Endodermal cell (in vitro differentiated cells): ENCODE data around the gene MANSC4. TPM values are rescaled to one million over a fixed set of nuclear protein-coding genes. Genes with fewer than 3 reads are reported as not detected.

Experiments
- DNase-seq: peaks from one replicate; pipeline ENCODE4 v3.0.0-alpha.2; 2017
- H3K27ac ChIP-seq: 2 replicates; pipeline ENCODE4 v1.5.1; 2013; ENCODE audit warnings: mild to moderate bottlenecking, low read depth, low read length, moderate library complexity
- H3K27me3 ChIP-seq: 2 replicates; pipeline ENCODE4 v1.6.1; 2013; ENCODE audit warnings: mild to moderate bottlenecking, low read length, moderate library complexity; ENCODE audit not compliant: insufficient read depth, control insufficient read depth, poor library complexity, severe bottlenecking
- H3K36me3 ChIP-seq: 2 replicates; pipeline ENCODE4 v1.7.0; 2013; ENCODE audit warnings: mild to moderate bottlenecking, low read length, moderate library complexity; ENCODE audit not compliant: control insufficient read depth, insufficient read depth
- H3K4me1 ChIP-seq: one replicate; pipeline ENCODE4 v1.7.0; 2013; ENCODE audit warnings: low read length; ENCODE audit not compliant: control insufficient read depth, insufficient read depth
- H3K4me3 ChIP-seq: 2 replicates; pipeline ENCODE4 v1.5.1; 2013; ENCODE audit warnings: mild to moderate bottlenecking, low read length, moderate library complexity
- H3K9ac ChIP-seq: 2 replicates; pipeline ENCODE4 v1.6.1; 2013; ENCODE audit warnings: mild to moderate bottlenecking, low read length, moderate library complexity; ENCODE audit not compliant: poor library complexity, severe bottlenecking; ENCODE audit errors: extremely low read depth
- H3K9me3 ChIP-seq: 2 replicates; pipeline ENCODE4 v1.6.1; 2013; ENCODE audit warnings: mild to moderate bottlenecking, low read length, moderate library complexity; ENCODE audit not compliant: control insufficient read depth
- H3K27ac Mint-ChIP-seq: 2 replicates; pipeline ENCODE4 v1.8.0; 2020; ENCODE audit warnings: mixed read lengths
- H3K27me3 Mint-ChIP-seq: 2 replicates; pipeline ENCODE4 v1.8.0; 2021; ENCODE audit warnings: mild to moderate bottlenecking, mixed read lengths; ENCODE audit not compliant: insufficient read depth
- H3K36me3 Mint-ChIP-seq: 2 replicates; pipeline ENCODE4 v1.8.0; 2020; ENCODE audit warnings: low read depth, mixed read lengths
- H3K4me1 Mint-ChIP-seq: 2 replicates; pipeline ENCODE4 v1.8.0; 2020; ENCODE audit warnings: mixed read lengths
- H3K4me3 Mint-ChIP-seq: 2 replicates; pipeline ENCODE4 v1.8.0; 2020; ENCODE audit warnings: mild to moderate bottlenecking, moderate library complexity, mixed read lengths
- H3K9me3 Mint-ChIP-seq: 2 replicates; pipeline ENCODE4 v1.8.0; 2020; ENCODE audit warnings: mild to moderate bottlenecking, mixed read lengths
- WGBS, 2 experiments: methylation state at CpG; one replicate each; pipeline versions ENCODE4 v1.1.5 to v1.1.7; 2013; ENCODE audit warnings: missing lambda C conversion rate in 2 of 2, mixed read lengths in 1 of 2; ENCODE audit not compliant: insufficient coverage in 1 of 2, insufficient read length in 1 of 2; 5-methylcytosine and 5-hydroxymethylcytosine counted together
- total RNA-seq, 2 donors: library from RNA; stranded (reverse); fragmentation: NEBNext Ultra II Directional in 1 of 2; extraction: Animal tissue kit (Norgen Biotek cat#: 25700) in 1 of 2; gene quantifications; 2 replicates in 1 of 2; 3 replicates in 1 of 2; pipeline ENCODE4 v1.2.1, GENCODE V29; 2021
- TF ChIP-seq, protein P1 (sequence below): fragments of 200-600 bp; sonication (generic); conservative IDR thresholded peaks from 2 replicates; pipeline ENCODE4 v1.5.0; 2021; ENCODE audit warnings: antibody characterized with exemption, mild to moderate bottlenecking

Gene MANSC4
- total RNA-seq, 2 donors from 2014 or later: not detected

DNA sequence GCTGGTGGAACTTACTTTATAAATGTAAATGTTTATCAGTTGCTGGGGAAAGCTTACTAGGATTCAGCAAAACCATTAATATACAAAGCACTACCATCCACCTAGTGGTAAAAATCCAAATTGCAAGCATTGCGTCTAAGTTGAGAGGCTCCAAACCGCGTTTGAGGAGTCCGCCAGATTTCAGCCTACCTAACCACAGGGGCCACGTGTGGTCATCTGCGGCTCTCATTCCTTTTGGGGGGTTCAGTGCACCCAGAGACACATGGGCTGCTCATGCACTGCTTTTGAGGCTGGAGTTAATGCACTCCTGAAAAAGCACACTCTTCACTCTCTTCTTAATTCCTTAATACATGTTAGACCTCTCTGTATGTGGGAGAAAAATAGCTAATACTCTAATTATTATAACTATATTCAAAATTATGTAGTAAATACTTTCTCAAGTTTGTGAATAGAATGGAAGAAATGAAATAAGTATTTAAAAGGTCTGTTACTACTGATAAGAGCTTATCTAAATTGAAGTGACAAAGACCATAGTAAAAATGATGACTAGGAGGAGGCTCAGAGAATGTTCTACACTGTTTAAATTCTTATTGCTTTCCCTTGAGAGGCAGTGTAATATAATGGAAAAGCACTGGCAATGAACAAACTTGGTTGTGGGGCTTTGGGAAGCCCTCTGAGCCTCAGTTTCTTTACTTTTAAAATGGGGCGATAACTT is 41.4 kb upstream of the MANSC4 start:
- no peak overlapping the region for H3K27ac Mint-ChIP-seq
- no peak overlapping the region for H3K27ac ChIP-seq
- no peaks in the 10 kb centered on the region for H3K9me3 ChIP-seq
- no peaks in the 10 kb centered on the region for H3K4me1 ChIP-seq
- H3K36me3 Mint-ChIP-seq: no peaks in the 10 kb centered on the region
- no peaks in the 10 kb centered on the region for H3K36me3 ChIP-seq
- H3K9me3 Mint-ChIP-seq: peaks cover 9% of the 10 kb centered on the region
- H3K4me3 Mint-ChIP-seq: no peak overlapping the region
- WGBS, 2 experiments: 26 to 33% methylated on average over 7 of the region's 7 CpGs
- peaks cover 1% of the 10 kb centered on the region for H3K4me1 Mint-ChIP-seq
- peak; percentile 78 for DNase-seq
- H3K27me3 Mint-ChIP-seq: peaks cover 4% of the 10 kb centered on the region
- H3K4me3 ChIP-seq: no peak overlapping the region
- H3K9ac ChIP-seq: no peak overlapping the region
- TF ChIP-seq, protein P1, sequence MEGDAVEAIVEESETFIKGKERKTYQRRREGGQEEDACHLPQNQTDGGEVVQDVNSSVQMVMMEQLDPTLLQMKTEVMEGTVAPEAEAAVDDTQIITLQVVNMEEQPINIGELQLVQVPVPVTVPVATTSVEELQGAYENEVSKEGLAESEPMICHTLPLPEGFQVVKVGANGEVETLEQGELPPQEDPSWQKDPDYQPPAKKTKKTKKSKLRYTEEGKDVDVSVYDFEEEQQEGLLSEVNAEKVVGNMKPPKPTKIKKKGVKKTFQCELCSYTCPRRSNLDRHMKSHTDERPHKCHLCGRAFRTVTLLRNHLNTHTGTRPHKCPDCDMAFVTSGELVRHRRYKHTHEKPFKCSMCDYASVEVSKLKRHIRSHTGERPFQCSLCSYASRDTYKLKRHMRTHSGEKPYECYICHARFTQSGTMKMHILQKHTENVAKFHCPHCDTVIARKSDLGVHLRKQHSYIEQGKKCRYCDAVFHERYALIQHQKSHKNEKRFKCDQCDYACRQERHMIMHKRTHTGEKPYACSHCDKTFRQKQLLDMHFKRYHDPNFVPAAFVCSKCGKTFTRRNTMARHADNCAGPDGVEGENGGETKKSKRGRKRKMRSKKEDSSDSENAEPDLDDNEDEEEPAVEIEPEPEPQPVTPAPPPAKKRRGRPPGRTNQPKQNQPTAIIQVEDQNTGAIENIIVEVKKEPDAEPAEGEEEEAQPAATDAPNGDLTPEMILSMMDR: peak; percentile 99
- no peaks in the 10 kb centered on the region for H3K27me3 ChIP-seq

DNA sequence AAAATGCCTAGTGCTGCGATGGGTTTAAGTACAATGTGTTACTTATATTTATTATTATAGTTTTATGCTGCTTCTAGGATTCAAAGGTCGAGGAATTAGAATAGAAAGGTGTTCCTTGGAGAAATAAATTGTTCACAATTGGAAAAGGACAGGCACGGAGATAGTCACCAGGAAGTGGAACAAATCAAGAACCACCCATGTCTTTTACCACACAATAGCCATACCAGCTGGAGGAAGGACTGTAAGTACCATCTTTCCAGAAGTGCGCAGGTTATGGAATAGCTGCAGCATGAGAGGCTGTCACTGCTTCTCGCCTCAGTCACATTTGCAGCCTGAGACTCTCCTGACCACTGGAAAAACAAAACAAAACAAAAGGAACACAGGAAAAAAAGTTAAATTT is 40.5 kb upstream of the MANSC4 start:
- Mint-ChIP-seq H3K4me1 (peaks cover 1% of the 10 kb centered on the region), H3K27ac (no peak overlapping the region), H3K4me3 (no peak overlapping the region), H3K36me3 (no peaks in the 10 kb centered on the region), H3K27me3 (peaks cover 1% of the 10 kb centered on the region), H3K9me3 (peaks cover 9% of the 10 kb centered on the region)
- H3K9ac ChIP-seq: no peak overlapping the region
- no peaks in the 10 kb centered on the region for H3K9me3 ChIP-seq
- 86 to 90% methylated on average over 2 to 4 of the region's 5 CpGs for WGBS, 2 experiments
- H3K4me1 ChIP-seq: no peaks in the 10 kb centered on the region
- DNase-seq: peak; percentile 21
- H3K36me3 ChIP-seq: no peaks in the 10 kb centered on the region
- no peak overlapping the region for H3K4me3 ChIP-seq
- H3K27ac ChIP-seq: no peak overlapping the region
- no peaks in the 10 kb centered on the region for H3K27me3 ChIP-seq
- TF ChIP-seq, protein P1: no peak

DNA sequence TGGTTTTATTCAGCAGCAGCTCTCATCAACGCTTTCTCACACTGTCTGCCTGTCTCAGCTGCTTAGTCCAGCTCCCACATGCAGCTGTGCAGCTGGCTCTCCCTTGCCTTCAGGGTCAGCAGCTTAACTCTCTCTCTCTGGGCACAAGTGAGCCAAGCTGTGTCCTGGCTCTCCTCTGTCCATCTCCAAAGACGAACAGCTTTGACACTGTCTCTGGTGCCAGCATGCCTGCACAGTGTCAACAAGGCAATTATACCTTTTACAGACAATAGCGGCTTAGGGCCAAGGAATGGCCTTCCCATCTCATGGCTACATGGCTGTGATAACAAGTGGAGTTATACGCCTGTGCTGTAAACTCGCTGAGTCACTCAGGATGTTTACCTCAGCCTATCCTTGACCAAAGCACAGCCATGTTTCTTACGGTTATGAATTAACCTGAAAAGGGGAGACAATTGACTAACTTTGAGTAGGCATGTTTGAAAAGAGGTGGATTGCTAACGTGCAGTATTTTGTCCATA is 38.4 kb upstream of the MANSC4 start:
- Mint-ChIP-seq H3K4me1 (peaks cover 1% of the 10 kb centered on the region), H3K36me3 (no peaks in the 10 kb centered on the region), H3K27me3 (peaks cover 1% of the 10 kb centered on the region), H3K9me3 (peaks cover 9% of the 10 kb centered on the region), H3K27ac (no peak overlapping the region), H3K4me3 (no peak overlapping the region)
- no peak for DNase-seq
- H3K27ac ChIP-seq: no peak overlapping the region
- H3K9me3 ChIP-seq: no peaks in the 10 kb centered on the region
- no peak overlapping the region for H3K9ac ChIP-seq
- TF ChIP-seq, protein P1: no peak
- whole genome bisulfite sequencing, 2 experiments: 92 to 97% methylated on average over 6 to 7 of the region's 7 CpGs
- no peak overlapping the region for H3K4me3 ChIP-seq
- H3K27me3 ChIP-seq: no peaks in the 10 kb centered on the region
- no peaks in the 10 kb centered on the region for H3K4me1 ChIP-seq
- H3K36me3 ChIP-seq: no peaks in the 10 kb centered on the region
